Fibroblast of lung (primary cell): ENCODE measurements around the gene BAX. TPM values are rescaled to one million over a fixed set of nuclear protein-coding genes. Genes with fewer than 3 reads are reported as not detected.

Source experiments
- DNase-seq, 2 donors: peaks; one replicate each; pipeline versions ENCODE4 v3.0.0 to v3.0.0-alpha.2; 2010; ENCODE audit warnings: low read depth in 2 of 2
- H2AFZ ChIP-seq: 2 replicates; pipeline ENCODE4 v1.5.1; 2012; ENCODE audit warnings: low read length, control low read depth, inconsistent platforms
- H3K27ac ChIP-seq: 2 replicates; pipeline ENCODE4 v1.5.1; 2011; ENCODE audit warnings: low read length, control low read depth; ENCODE audit not compliant: insufficient read depth
- H3K27me3 ChIP-seq: 2 replicates; pipeline ENCODE4 v1.5.1; 2011; ENCODE audit warnings: mild to moderate bottlenecking, low read length; ENCODE audit not compliant: control insufficient read depth, insufficient read depth
- H3K36me3 ChIP-seq: 2 replicates; pipeline ENCODE4 v1.5.1; 2011; ENCODE audit warnings: low read length; ENCODE audit not compliant: control insufficient read depth, insufficient read depth
- H3K4me1 ChIP-seq: 2 replicates; pipeline ENCODE4 v1.5.1; 2011; ENCODE audit warnings: low read length; ENCODE audit not compliant: control insufficient read depth, insufficient read depth; ENCODE audit errors: extremely low read depth
- H3K4me2 ChIP-seq: 2 replicates; pipeline ENCODE4 v1.5.1; 2011; ENCODE audit warnings: low read length, control low read depth; ENCODE audit not compliant: insufficient read depth; ENCODE audit errors: extremely low read depth
- H3K4me3 ChIP-seq, 4 experiments: fragments of 200-600 bp in 1 of 4; sonication (generic) in 1 of 4; replicated peaks in 1 of 4; 2 replicates each; pipeline ENCODE4 v1.5.1; 2011 to 2016; ENCODE audit warnings: low read length in 4 of 4, low read depth in 3 of 4, mild to moderate bottlenecking in 3 of 4, control low read depth in 2 of 4, inconsistent platforms in 1 of 4, mixed read lengths in 1 of 4; ENCODE audit not compliant: insufficient read depth in 1 of 4; ENCODE audit errors: control extremely low read depth in 1 of 4
- H3K79me2 ChIP-seq: 2 replicates; pipeline ENCODE4 v1.5.1; 2012; ENCODE audit warnings: mild to moderate bottlenecking, low read length, inconsistent platforms; ENCODE audit not compliant: control insufficient read depth, insufficient read depth
- H3K9ac ChIP-seq: 2 replicates; pipeline ENCODE4 v1.5.1; 2011; ENCODE audit warnings: mild to moderate bottlenecking, low read length, control low read depth; ENCODE audit not compliant: insufficient read depth
- H3K9me3 ChIP-seq: 2 replicates; pipeline ENCODE4 v1.5.1; 2012; ENCODE audit warnings: low read depth, low read length; ENCODE audit not compliant: control insufficient read depth, insufficient read depth
- H4K20me1 ChIP-seq: 2 replicates; pipeline ENCODE4 v1.5.1; 2011; ENCODE audit warnings: low read length; ENCODE audit not compliant: control insufficient read depth, insufficient read depth; ENCODE audit errors: extremely low read depth
- EZH2 ChIP-seq: IDR thresholded peaks from 2 replicates; pipeline ENCODE4 v1.5.1; 2012; ENCODE audit warnings: low read length, control low read depth, mild to moderate bottlenecking; ENCODE audit errors: missing control alignments
- polyA plus RNA-seq, 2 donors: library from polyadenylated mRNA; depleted of rRNA in 1 of 2; stranded (reverse) in 1 of 2; unstranded in 1 of 2; fragments of >200 nt; gene quantifications; 2 replicates each; pipeline ENCODE4 v1.2.1, GENCODE V29; 2011 to 2012; ENCODE audit warnings: missing spikeins in 1 of 2
- total RNA-seq: library from RNA; depleted of rRNA; stranded (reverse); fragments of >200 nt; gene quantifications from 2 replicates; pipeline ENCODE4 v1.2.1, GENCODE V29; 2014
- TF ChIP-seq, protein P1 (sequence below), 2 donors: IDR thresholded peaks in 1 of 2; conservative IDR thresholded peaks in 1 of 2; 1 replicate in 1 of 2; 2 replicates in 1 of 2; pipeline ENCODE4 v1.5.1; 2011 to 2012; ENCODE audit warnings: low read length in 2 of 2, control low read depth in 1 of 2, inconsistent platforms in 1 of 2, low read depth in 1 of 2, mild to moderate bottlenecking in 1 of 2

The BAX gene
- total and polyA plus RNA-seq, 2 donors (not counting 1 experiment from before 2014, with no cell fraction given) = 70.1 to 194 TPM

DNA sequence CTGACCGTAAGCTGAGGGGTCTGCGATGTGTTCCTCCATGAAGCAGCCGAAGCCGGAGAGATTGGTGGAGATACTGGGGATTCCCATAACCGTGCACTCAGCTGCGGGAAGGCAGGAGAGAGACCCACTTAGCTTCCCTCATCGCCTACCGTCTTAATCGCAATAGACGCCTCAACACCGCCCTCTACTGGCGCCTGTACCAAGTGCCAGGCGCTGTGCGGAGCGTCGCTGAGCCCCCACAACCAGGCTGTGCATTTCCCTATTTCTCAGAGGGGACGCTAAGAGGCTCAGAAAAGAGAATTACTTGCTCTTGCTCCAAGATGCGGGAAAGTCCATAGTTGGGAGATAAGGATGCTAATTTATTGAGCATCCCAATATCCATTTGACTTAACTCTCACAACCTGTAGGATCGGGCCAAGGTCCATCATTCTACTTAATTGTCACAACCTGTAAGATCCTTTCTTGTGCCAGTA is 16.3 kb downstream of the BAX start:
- no peaks in the 10 kb centered on the region for H3K27me3 ChIP-seq
- no peaks in the 10 kb centered on the region for H3K9me3 ChIP-seq
- no peak overlapping the region for H3K4me3 ChIP-seq
- no peaks in the 10 kb centered on the region for H3K4me1 ChIP-seq
- H3K79me2 ChIP-seq = peaks cover 11% of the 10 kb centered on the region
- H3K4me2 ChIP-seq = no peak overlapping the region
- H2AFZ ChIP-seq = no peak overlapping the region
- no peak overlapping the region for H3K9ac ChIP-seq
- peak; percentile 51 to 82 for DNase-seq
- peaks cover 29% of the 10 kb centered on the region for H3K36me3 ChIP-seq
- H3K27ac ChIP-seq = peak overlapping the region; percentile 15
- peaks cover 6% of the 10 kb centered on the region for H4K20me1 ChIP-seq
- TF ChIP-seq, protein P1, sequence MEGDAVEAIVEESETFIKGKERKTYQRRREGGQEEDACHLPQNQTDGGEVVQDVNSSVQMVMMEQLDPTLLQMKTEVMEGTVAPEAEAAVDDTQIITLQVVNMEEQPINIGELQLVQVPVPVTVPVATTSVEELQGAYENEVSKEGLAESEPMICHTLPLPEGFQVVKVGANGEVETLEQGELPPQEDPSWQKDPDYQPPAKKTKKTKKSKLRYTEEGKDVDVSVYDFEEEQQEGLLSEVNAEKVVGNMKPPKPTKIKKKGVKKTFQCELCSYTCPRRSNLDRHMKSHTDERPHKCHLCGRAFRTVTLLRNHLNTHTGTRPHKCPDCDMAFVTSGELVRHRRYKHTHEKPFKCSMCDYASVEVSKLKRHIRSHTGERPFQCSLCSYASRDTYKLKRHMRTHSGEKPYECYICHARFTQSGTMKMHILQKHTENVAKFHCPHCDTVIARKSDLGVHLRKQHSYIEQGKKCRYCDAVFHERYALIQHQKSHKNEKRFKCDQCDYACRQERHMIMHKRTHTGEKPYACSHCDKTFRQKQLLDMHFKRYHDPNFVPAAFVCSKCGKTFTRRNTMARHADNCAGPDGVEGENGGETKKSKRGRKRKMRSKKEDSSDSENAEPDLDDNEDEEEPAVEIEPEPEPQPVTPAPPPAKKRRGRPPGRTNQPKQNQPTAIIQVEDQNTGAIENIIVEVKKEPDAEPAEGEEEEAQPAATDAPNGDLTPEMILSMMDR (conservative IDR thresholded peaks at IDR 0.05 in 1 of 2, IDR thresholded peaks at IDR 0.05 in 1 of 2; ENCODE audit: low read depth in 1 of 2, low read length in 2 of 2) = peak; percentile 95
- TF ChIP-seq EZH2 = no peak

- Histone ChIP-seq H3K27ac (no peak overlapping the region), H3K4me2 (no peak overlapping the region), H3K9ac (no peak overlapping the region), H3K27me3 (no peaks in the 10 kb centered on the region), H3K79me2 (no peaks in the 10 kb centered on the region), H3K36me3 (peaks cover 16% of the 10 kb centered on the region), H4K20me1 (no peaks in the 10 kb centered on the region), H3K4me1 (peaks cover 13% of the 10 kb centered on the region), H2AFZ (no peak overlapping the region), H3K4me3 (no peak overlapping the region), H3K9me3 (no peaks in the 10 kb centered on the region)
- DNase-seq = no peak
- TF ChIP-seq, protein P1 (conservative IDR thresholded peaks at IDR 0.05 in 1 of 2, IDR thresholded peaks at IDR 0.05 in 1 of 2; ENCODE audit: low read depth in 1 of 2, low read length in 2 of 2) = peak in 1 of 2 donors; percentile 5
- no peak for TF ChIP-seq EZH2
Measured at GRCh38 chr19:48975947-48976847, 21.5 kb downstream of the BAX start.

- Histone ChIP-seq H3K4me3 (no peak overlapping the region), H3K4me2 (no peak overlapping the region), H3K36me3 (peaks cover 21% of the 10 kb centered on the region), H3K9ac (no peak overlapping the region), H4K20me1 (no peaks in the 10 kb centered on the region), H2AFZ (no peak overlapping the region), H3K27me3 (no peaks in the 10 kb centered on the region), H3K4me1 (peaks cover 13% of the 10 kb centered on the region), H3K79me2 (no peaks in the 10 kb centered on the region), H3K9me3 (no peaks in the 10 kb centered on the region), H3K27ac (no peak overlapping the region)
- no peak for DNase-seq
- no peak for TF ChIP-seq EZH2
- TF ChIP-seq, protein P1 (conservative IDR thresholded peaks at IDR 0.05 in 1 of 2, IDR thresholded peaks at IDR 0.05 in 1 of 2; ENCODE audit: low read depth in 1 of 2, low read length in 2 of 2) = no peak
Measured at GRCh38 chr19:48977061-48977460, 22.4 kb downstream of the BAX start.
